LNCaP clone FGC (cell line): ENCODE results near the gene SMCO3.

ENCODE experiments used
- DNase-seq: peaks from one replicate; pipeline ENCODE4 v3.0.0-alpha.2; 2011; ENCODE audit warnings: low read depth
- H3K4me3 ChIP-seq: 2 replicates; pipeline ENCODE4 v1.5.1; 2011; ENCODE audit warnings: mild to moderate bottlenecking, low read depth, low read length, control low read depth
- CTCF ChIP-seq: IDR thresholded peaks from 2 replicates; pipeline ENCODE4 v1.5.1; 2012; ENCODE audit warnings: mild to moderate bottlenecking; ENCODE audit not compliant: control insufficient read depth, insufficient read depth; ENCODE audit errors: extremely low read depth

SMCO3 gene

GRCh38 chr12:14850929-14851663, 37.1 kb upstream of the SMCO3 start:
- no peak for TF ChIP-seq CTCF
- no peak overlapping the region for H3K4me3 ChIP-seq
- DNase-seq, result no peak

GRCh38 chr12:14849661-14850060, 35.7 kb upstream of the SMCO3 start:
- no peak for DNase-seq
- no peak for TF ChIP-seq CTCF
- no peak overlapping the region for H3K4me3 ChIP-seq

- DNase-seq, result no peak
- H3K4me3 ChIP-seq, result no peak overlapping the region
- no peak for TF ChIP-seq CTCF
These were observed 33.0 kb upstream of the SMCO3 start for GRCh38 chr12:14846876-14847580.

GRCh38 chr12:14846042-14846587, 32.1 kb upstream of the SMCO3 start:
- no peak for TF ChIP-seq CTCF
- DNase-seq, result no peak
- no peak overlapping the region for H3K4me3 ChIP-seq

- TF ChIP-seq CTCF, result peak; percentile 83
- no peak for DNase-seq
- H3K4me3 ChIP-seq, result no peak overlapping the region
These were observed 31.4 kb upstream of the SMCO3 start for GRCh38 chr12:14845350-14845750.

GRCh38 chr12:14844401-14844800, 30.4 kb upstream of the SMCO3 start:
- no peak overlapping the region for H3K4me3 ChIP-seq
- no peak for DNase-seq
- no peak for TF ChIP-seq CTCF
